Measurements from ENCODE around the gene SCN3B.

Gene SCN3B

DNA sequence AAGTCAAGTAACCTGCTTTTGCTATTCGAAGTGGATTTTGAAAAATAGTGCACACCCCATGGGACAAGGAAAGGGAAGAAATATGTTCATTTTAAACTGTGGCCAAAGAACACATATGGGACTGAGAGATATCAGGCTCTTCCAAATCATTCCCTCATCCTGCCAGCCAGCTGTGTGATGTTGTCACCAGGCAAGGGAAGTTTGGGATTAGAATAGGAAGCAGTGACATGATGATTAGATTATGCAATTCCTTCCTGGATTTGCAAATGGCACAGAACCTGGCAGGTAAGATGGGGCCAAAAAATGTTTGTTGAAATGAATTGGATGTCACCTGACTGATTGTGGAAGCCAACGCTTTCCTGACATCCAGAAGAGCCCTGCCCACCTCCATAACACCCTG, 4.9 kb upstream of the SCN3B start:
- Histone ChIP-seq H3K4me3 (ENCODE audit: low read depth, low read length) (no peak overlapping the region), H2AFZ (ENCODE audit: low read length, unreplicated experiment) (no peak overlapping the region), H3K79me2 (ENCODE audit: control insufficient read depth, insufficient read depth, low read length, unreplicated experiment) (no peaks in the 10 kb centered on the region), H3K4me1 (ENCODE audit: control insufficient read depth, insufficient read depth, low read length, unreplicated experiment) (no peaks in the 10 kb centered on the region), H3K27ac (ENCODE audit: low read depth, low read length) (no peak overlapping the region), H3K27me3 (ENCODE audit: insufficient read depth, low read length) (peaks cover 59% of the 10 kb centered on the region), H3K36me3 (ENCODE audit: insufficient read depth, low read length) (no peaks in the 10 kb centered on the region)

DNA sequence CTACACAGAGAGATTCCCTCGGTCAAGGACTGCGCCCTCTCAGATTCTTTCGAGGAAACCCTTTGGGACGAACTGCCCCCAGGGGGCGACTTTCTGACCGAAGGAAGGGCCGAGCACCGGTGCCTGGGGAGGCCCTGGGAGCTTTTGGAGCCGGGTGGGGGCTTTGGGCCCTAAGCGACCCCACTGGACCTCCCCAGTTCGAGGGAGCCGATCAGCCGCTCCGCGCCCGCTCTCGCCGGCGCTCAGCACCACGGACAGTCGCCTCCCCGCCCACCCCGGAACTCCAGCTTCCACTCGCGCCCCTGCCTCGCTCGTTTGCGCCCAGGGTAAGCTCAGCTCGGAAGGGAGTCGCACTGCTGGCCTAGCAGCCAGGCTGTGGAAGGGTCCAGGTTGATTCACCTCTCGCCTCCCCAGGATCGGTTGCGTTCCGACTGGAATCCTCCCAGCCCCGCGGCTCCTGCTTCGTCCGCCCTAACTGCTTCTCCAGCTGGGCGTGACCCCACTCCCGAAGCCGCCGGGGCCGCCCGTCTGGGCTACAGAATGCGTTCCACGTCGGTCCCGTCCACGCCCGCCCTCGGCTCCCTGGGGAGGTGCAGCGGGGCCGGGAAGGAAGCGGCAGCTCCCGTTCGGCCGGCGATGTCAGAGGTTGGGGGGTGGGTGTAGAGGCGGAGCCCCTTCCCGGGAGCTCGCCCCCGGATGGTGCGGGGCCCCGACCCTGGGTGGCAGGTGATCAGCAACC, 428 bp downstream of the SCN3B start:
- H3K36me3 ChIP-seq (ENCODE audit: insufficient read depth, low read length): no peaks in the 10 kb centered on the region
- peak overlapping the region; percentile 76 for H3K4me3 ChIP-seq (ENCODE audit: low read depth, low read length)
- H3K27me3 ChIP-seq (ENCODE audit: insufficient read depth, low read length): peaks cover 86% of the 10 kb centered on the region
- peak overlapping the region; percentile 16 for H2AFZ ChIP-seq (ENCODE audit: low read length, unreplicated experiment)
- no peaks in the 10 kb centered on the region for H3K4me1 ChIP-seq (ENCODE audit: control insufficient read depth, insufficient read depth, low read length, unreplicated experiment)
- no peak overlapping the region for H3K27ac ChIP-seq (ENCODE audit: low read depth, low read length)
- H3K79me2 ChIP-seq (ENCODE audit: control insufficient read depth, insufficient read depth, low read length, unreplicated experiment): no peaks in the 10 kb centered on the region

DNA sequence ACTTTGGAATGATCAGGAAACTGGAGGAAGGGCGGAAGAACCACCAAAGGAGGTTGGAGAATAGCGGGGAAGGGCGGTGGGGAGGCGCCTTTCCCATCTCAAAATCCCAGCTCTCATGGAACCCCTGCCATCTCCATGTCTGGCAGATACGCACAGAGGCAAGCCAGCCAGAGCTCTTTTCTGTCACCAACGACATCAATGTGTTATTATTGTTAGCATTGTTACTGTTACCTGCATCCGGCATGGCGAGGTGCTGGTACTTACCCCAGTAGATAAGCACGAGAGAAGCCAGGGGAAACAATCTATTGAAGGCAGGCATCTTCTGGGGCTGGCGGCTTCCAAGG, 969 bp downstream of the SCN3B start:
- Histone ChIP-seq H3K4me1 (ENCODE audit: control insufficient read depth, insufficient read depth, low read length, unreplicated experiment) (no peaks in the 10 kb centered on the region), H3K79me2 (ENCODE audit: control insufficient read depth, insufficient read depth, low read length, unreplicated experiment) (no peaks in the 10 kb centered on the region), H3K36me3 (ENCODE audit: insufficient read depth, low read length) (no peaks in the 10 kb centered on the region), H3K27ac (ENCODE audit: low read depth, low read length) (no peak overlapping the region), H2AFZ (ENCODE audit: low read length, unreplicated experiment) (no peak overlapping the region), H3K4me3 (ENCODE audit: low read depth, low read length) (no peak overlapping the region), H3K27me3 (ENCODE audit: insufficient read depth, low read length) (peaks cover 86% of the 10 kb centered on the region)

DNA sequence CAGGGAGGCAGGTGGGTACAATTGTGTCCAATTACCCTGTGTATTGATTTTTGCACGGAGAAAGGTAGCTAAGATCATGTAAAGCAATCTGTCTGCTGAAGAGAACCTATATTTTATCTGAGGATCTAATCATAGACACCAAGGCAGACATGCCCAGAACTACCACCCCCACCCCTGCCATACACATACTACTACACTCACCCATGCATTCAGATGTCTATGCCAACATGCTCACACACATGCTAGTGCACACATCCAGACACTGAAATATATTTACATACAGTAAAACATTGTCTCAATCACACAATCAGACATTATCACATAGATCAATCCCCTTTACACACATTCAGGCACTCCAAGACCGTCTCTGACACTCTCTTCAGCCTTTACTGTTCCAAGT, 1.8 kb downstream of the SCN3B start:
- Histone ChIP-seq H3K79me2 (ENCODE audit: control insufficient read depth, insufficient read depth, low read length, unreplicated experiment) (no peaks in the 10 kb centered on the region), H2AFZ (ENCODE audit: low read length, unreplicated experiment) (no peak overlapping the region), H3K27me3 (ENCODE audit: insufficient read depth, low read length) (peaks cover 87% of the 10 kb centered on the region), H3K36me3 (ENCODE audit: insufficient read depth, low read length) (no peaks in the 10 kb centered on the region), H3K4me1 (ENCODE audit: control insufficient read depth, insufficient read depth, low read length, unreplicated experiment) (no peaks in the 10 kb centered on the region), H3K27ac (ENCODE audit: low read depth, low read length) (no peak overlapping the region), H3K4me3 (ENCODE audit: low read depth, low read length) (no peak overlapping the region)

DNA sequence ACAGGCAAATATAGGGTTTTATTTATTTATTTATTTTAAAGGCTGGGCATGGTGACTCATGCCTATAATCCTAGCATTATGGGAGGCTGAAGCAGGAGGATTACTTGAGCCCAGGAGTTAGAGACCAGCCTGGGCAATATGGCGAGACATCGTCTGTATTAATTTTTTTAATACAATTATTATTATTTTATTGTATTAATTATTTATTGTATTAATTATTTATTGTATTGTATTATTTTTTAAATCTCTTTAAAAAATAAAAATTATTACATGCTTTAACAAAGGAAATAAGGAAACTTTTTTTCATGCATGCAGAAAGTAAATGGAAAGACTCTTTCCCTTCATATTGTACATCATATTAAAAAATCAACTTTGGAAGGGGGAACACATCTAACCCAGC, 3.5 kb downstream of the SCN3B start:
- Histone ChIP-seq H3K79me2 (ENCODE audit: control insufficient read depth, insufficient read depth, low read length, unreplicated experiment) (no peaks in the 10 kb centered on the region), H3K27ac (ENCODE audit: low read depth, low read length) (no peak overlapping the region), H3K36me3 (ENCODE audit: insufficient read depth, low read length) (no peaks in the 10 kb centered on the region), H2AFZ (ENCODE audit: low read length, unreplicated experiment) (no peak overlapping the region), H3K27me3 (ENCODE audit: insufficient read depth, low read length) (peaks cover 89% of the 10 kb centered on the region), H3K4me3 (ENCODE audit: low read depth, low read length) (no peak overlapping the region), H3K4me1 (ENCODE audit: control insufficient read depth, insufficient read depth, low read length, unreplicated experiment) (no peaks in the 10 kb centered on the region)

DNA sequence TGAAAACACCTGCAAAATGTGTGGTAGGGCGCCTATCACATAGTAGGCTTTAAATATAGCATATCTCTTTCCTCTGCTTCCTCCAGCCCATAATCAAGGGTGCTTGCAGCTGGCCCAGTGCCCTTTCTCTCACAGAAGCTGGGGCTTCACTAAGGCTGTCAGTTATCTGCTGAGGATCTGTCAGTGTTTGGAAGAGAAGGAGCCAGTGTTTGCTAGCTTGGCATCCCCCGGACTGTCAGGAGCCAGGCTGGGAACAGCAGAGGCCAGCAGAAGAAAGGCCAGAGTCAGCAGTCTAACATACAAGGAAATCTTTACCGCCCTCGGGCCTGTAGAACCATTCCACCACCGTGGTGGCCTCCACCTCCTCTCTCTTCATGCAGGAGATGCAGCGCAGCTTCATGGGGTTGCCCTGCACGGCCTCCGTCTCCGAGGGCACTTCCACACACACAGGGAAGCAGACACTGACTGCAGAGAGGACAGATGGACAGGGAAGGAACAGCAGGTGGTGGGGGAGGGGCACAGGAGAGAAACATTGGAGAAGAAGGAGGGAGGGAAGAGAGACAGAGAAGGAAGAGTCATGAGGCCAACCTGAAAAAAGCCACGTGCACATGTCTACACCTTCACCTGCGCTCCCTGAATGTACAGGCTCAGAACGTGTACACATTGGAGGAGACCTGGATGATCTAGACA, 9.0 kb downstream of the SCN3B start:
- Histone ChIP-seq H3K79me2 (ENCODE audit: control insufficient read depth, insufficient read depth, low read length, unreplicated experiment) (no peaks in the 10 kb centered on the region), H3K4me3 (ENCODE audit: low read depth, low read length) (no peak overlapping the region), H3K4me1 (ENCODE audit: control insufficient read depth, insufficient read depth, low read length, unreplicated experiment) (no peaks in the 10 kb centered on the region), H3K27me3 (ENCODE audit: insufficient read depth, low read length) (peaks cover 73% of the 10 kb centered on the region), H3K27ac (ENCODE audit: low read depth, low read length) (no peak overlapping the region), H2AFZ (ENCODE audit: low read length, unreplicated experiment) (no peak overlapping the region), H3K36me3 (ENCODE audit: insufficient read depth, low read length) (no peaks in the 10 kb centered on the region)

DNA sequence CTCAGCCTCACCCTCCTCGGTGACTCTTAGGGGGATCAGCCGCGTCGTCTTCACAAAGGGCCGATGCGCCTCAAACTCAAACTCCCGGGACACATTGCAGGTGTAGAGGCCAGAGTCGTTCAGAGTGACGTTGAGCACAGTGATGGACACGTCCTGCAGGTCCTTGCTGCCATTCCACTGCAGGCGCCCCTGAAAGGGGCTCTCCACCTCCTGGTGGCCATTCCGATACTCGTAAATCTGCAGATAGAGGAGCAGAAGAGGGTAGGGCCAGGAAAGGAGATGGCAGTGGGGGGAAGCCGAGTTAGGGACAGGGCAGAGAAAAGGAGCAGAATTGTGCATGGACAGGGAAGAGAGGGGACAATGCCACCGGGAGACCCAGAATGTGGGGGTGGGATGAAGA, 12.0 kb downstream of the SCN3B start:
- no peak overlapping the region for H2AFZ ChIP-seq (ENCODE audit: low read length, unreplicated experiment)
- H3K79me2 ChIP-seq (ENCODE audit: control insufficient read depth, insufficient read depth, low read length, unreplicated experiment): no peaks in the 10 kb centered on the region
- H3K36me3 ChIP-seq (ENCODE audit: insufficient read depth, low read length): no peaks in the 10 kb centered on the region
- H3K4me1 ChIP-seq (ENCODE audit: control insufficient read depth, insufficient read depth, low read length, unreplicated experiment): no peaks in the 10 kb centered on the region
- H3K27ac ChIP-seq (ENCODE audit: low read depth, low read length): no peak overlapping the region
- peaks cover 75% of the 10 kb centered on the region for H3K27me3 ChIP-seq (ENCODE audit: insufficient read depth, low read length)
- no peak overlapping the region for H3K4me3 ChIP-seq (ENCODE audit: low read depth, low read length)

DNA sequence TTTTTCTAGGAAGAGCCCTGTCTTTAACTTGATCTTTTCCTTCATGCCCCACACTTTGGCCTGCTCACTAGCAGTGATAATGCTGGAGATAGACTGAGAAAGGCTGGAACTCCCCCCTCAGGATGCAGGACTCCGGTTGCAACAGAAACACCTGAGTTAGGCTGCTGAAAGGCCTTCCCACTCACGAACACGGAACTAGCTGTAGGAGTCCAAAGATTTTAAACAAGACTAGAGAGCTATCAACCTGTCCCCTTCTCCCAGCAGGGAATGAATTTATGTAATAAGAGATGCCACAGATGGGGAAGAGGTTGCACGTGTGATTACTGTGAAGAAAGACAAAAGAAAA, 13.0 kb downstream of the SCN3B start:
- H3K79me2 ChIP-seq (ENCODE audit: control insufficient read depth, insufficient read depth, low read length, unreplicated experiment): no peaks in the 10 kb centered on the region
- no peak overlapping the region for H3K27ac ChIP-seq (ENCODE audit: low read depth, low read length)
- no peak overlapping the region for H2AFZ ChIP-seq (ENCODE audit: low read length, unreplicated experiment)
- H3K4me3 ChIP-seq (ENCODE audit: low read depth, low read length): no peak overlapping the region
- H3K36me3 ChIP-seq (ENCODE audit: insufficient read depth, low read length): no peaks in the 10 kb centered on the region
- H3K4me1 ChIP-seq (ENCODE audit: control insufficient read depth, insufficient read depth, low read length, unreplicated experiment): no peaks in the 10 kb centered on the region
- H3K27me3 ChIP-seq (ENCODE audit: insufficient read depth, low read length): peaks cover 74% of the 10 kb centered on the region

DNA sequence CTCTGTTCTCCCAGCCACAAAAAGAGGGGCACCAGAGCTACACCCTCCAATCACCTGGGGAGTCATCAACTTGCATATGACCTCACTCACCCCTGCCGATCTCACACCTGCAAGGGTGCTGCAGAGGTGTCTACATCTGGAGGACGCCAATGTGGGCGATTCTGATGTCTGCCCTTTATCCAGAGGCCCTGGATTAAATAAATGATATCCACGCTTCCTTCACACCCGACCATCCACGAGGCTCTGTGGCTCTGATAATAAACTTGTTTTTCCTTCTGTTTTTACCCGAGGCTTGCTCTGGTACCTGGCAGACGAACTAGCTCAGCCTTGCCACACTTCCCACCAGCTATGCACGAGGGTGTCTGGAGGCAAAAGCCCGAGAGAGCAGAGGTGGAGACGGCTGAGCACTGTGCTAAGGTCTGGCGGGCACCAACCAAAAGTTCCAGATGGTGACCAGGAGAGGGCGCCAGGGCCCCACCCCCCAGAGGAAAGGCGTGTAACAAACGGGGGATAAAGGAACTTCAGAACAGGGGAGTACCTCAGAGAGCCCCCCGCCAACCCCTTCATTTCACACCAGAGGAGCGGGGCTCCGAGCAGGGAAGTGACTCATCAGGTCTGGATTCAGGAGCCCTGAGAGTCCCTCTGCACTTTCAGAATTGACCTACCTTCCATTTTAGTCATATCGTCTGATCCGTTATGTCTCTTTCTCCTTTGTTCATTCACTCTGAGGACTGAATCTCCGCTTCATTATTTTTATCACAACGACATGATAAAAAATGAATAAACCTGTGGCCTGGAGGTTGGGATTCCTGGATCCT, 13.5 kb downstream of the SCN3B start:
- Histone ChIP-seq H3K4me3 (ENCODE audit: low read depth, low read length) (no peak overlapping the region), H3K36me3 (ENCODE audit: insufficient read depth, low read length) (no peaks in the 10 kb centered on the region), H3K27me3 (ENCODE audit: insufficient read depth, low read length) (peaks cover 74% of the 10 kb centered on the region), H3K27ac (ENCODE audit: low read depth, low read length) (no peak overlapping the region), H3K4me1 (ENCODE audit: control insufficient read depth, insufficient read depth, low read length, unreplicated experiment) (no peaks in the 10 kb centered on the region), H2AFZ (ENCODE audit: low read length, unreplicated experiment) (no peak overlapping the region), H3K79me2 (ENCODE audit: control insufficient read depth, insufficient read depth, low read length, unreplicated experiment) (no peaks in the 10 kb centered on the region)

DNA sequence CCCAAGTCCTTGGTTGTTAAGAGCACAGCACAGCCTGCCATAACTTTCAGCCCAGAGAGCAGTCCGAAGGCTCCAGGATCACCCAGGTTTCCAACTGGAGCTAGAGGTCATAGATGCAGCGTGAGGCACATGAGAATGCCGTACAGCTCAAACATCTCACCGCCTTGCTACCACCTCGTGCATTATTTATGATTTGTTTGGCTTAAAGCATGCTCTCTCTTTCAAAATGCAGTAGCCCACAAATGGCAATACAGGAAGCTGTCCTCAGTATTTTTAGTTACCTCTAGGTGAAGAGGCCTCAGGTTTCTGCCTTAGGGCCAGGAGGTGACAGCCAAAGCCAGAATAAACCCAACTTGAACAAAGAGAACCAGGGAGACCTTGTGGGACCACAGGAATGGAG, 14.4 kb downstream of the SCN3B start:
- peaks cover 72% of the 10 kb centered on the region for H3K27me3 ChIP-seq (ENCODE audit: insufficient read depth, low read length)
- H2AFZ ChIP-seq (ENCODE audit: low read length, unreplicated experiment): no peak overlapping the region
- H3K27ac ChIP-seq (ENCODE audit: low read depth, low read length): no peak overlapping the region
- H3K79me2 ChIP-seq (ENCODE audit: control insufficient read depth, insufficient read depth, low read length, unreplicated experiment): no peaks in the 10 kb centered on the region
- no peaks in the 10 kb centered on the region for H3K4me1 ChIP-seq (ENCODE audit: control insufficient read depth, insufficient read depth, low read length, unreplicated experiment)
- no peaks in the 10 kb centered on the region for H3K36me3 ChIP-seq (ENCODE audit: insufficient read depth, low read length)
- no peak overlapping the region for H3K4me3 ChIP-seq (ENCODE audit: low read depth, low read length)

Measured in ACC112 (cell line).